GM12891 (cell line): ENCODE results near the gene MIP.
"Not testable (repeated sequence)": the region's sequence is repeated elsewhere in the genome, so short reads cannot be mapped to it uniquely, and the experiment has no call there.

Source experiments
- POLR2A ChIP-seq: IDR thresholded peaks from 2 replicates; pipeline ENCODE4 v1.6.1; 2011; ENCODE audit warnings: low read depth, low read length, control low read depth
- POLR2AphosphoS5 ChIP-seq: IDR thresholded peaks from 2 replicates; pipeline ENCODE4 v1.6.1; 2011; ENCODE audit warnings: low read depth, low read length, control low read depth
- SPI1 ChIP-seq: IDR thresholded peaks from 2 replicates; pipeline ENCODE4 v1.6.1; 2011; ENCODE audit warnings: low read depth, low read length, control low read depth
- TAF1 ChIP-seq: IDR thresholded peaks from 2 replicates; pipeline ENCODE4 v1.6.1; 2011; ENCODE audit warnings: low read depth, low read length, control low read depth

DNA sequence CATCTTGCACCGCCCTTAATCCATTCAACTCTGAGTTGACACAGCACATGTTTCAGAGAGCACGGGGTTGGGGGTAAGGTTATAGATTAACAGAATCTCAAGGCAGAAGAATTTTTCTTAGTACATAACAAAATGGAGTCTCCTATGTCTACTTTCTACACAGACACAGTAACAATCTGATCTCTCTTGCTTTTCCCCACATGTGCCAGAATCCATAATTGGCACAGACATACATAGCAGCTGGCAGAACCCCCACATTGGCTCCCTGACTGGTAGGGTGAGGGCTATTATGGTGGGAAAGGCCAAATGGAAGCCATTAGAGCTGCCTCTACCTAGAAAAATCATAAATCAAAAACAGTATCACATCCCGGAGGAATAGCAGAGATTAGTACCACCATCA, 53.3 kb downstream of the MIP start:
- TF ChIP-seq POLR2A, POLR2AphosphoS5, TAF1, SPI1: not testable (repeated sequence)
